Measurements from ENCODE around the gene ARCN1. TPM values are rescaled to one million over a fixed set of nuclear protein-coding genes. Genes with fewer than 3 reads are reported as not detected.
A peak's percentile ranks its signal among the peaks of the same experiment; 100 is the strongest.
"Not testable (repeated sequence)": the region's sequence is repeated elsewhere in the genome, so short reads cannot be mapped to it uniquely, and the experiment has no call there.

Gene ARCN1
- total RNA-seq, 6 donors from 2014 or later = 29.3 to 121 (median 94.6) TPM

DNA sequence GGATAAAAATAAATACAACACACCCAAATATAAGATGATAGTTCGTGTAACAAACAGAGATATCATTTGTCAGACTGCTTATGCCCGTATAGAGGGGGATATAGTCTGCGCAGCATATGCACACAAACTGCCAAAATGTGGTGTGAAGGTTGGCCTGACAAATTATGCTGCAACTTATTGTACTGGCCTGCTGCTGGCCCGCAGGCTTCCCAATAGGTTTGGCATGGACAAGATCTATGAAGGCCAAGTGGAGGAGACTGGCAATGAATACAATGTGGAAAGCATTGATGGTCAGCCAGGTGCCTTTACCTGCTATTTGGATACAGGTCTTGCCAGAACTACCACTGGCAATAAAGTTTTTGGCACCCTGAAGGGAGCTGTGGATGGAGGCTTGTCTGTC, 11.4 kb upstream of the ARCN1 start:
- Histone ChIP-seq H3K27me3 (no peaks in the 10 kb centered on the region), H3K4me1 (peaks cover 5 to 9% (median 8%) of the 10 kb centered on the region in 4 donors), H3K4me3 (no peak overlapping the region), H3K36me3 (peaks cover 0 to 47% (median 9%) of the 10 kb centered on the region in 4 donors), H3K27ac (no peak overlapping the region), H3K9me3 (no peaks in the 10 kb centered on the region)
- ATAC-seq (ENCODE audit: low FRiP score in 2 of 2) = no peak
- no peak for DNase-seq
- TF ChIP-seq POLR2AphosphoS5 (IDR thresholded peaks at IDR 0.05) (no peak), POLR2A (IDR thresholded peaks at IDR 0.05) (no peak), EP300 (IDR thresholded peaks at IDR 0.05) (no peak)
- TF ChIP-seq, protein P1, sequence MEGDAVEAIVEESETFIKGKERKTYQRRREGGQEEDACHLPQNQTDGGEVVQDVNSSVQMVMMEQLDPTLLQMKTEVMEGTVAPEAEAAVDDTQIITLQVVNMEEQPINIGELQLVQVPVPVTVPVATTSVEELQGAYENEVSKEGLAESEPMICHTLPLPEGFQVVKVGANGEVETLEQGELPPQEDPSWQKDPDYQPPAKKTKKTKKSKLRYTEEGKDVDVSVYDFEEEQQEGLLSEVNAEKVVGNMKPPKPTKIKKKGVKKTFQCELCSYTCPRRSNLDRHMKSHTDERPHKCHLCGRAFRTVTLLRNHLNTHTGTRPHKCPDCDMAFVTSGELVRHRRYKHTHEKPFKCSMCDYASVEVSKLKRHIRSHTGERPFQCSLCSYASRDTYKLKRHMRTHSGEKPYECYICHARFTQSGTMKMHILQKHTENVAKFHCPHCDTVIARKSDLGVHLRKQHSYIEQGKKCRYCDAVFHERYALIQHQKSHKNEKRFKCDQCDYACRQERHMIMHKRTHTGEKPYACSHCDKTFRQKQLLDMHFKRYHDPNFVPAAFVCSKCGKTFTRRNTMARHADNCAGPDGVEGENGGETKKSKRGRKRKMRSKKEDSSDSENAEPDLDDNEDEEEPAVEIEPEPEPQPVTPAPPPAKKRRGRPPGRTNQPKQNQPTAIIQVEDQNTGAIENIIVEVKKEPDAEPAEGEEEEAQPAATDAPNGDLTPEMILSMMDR (IDR thresholded peaks at IDR 0.05) = no peak
- WGBS, 2 donors = 84 to 95% methylated on average over 3 to 4 of the region's 4 CpGs

DNA sequence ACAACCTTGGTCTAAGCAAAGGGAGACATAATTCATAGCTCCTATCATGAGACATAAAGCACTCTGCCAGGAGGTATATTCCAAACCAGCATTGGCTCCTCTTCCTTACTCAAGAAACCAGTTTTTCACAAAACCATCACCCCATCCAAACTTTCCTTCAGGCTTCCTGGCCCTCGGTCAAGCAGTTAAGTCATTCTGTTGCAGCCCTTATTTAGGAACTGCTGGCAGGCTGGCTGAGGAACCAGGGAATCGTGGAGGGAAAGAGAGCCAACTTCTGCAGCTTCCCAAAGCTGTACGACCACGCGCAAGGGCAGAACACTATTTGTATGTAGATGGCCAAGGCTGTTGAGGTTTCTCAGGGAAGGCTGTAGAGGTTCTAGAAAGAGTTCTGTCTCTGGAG, 7.2 kb upstream of the ARCN1 start:
- peak in 1 of 2 donors; percentile 59 for ATAC-seq (ENCODE audit: low FRiP score in 2 of 2)
- no peak for DNase-seq
- Histone ChIP-seq H3K9me3 (no peaks in the 10 kb centered on the region), H3K4me1 (peaks cover 5 to 13% (median 10%) of the 10 kb centered on the region in 4 donors), H3K27ac (peak overlapping the region in 3 of 4 donors; percentile 57 to 81 (median 69)), H3K27me3 (no peaks in the 10 kb centered on the region), H3K4me3 (peak overlapping the region in 3 of 4 donors; percentile 56 to 77 (median 65)), H3K36me3 (peaks cover 0 to 7% (median 0%) of the 10 kb centered on the region in 4 donors)
- 50 to 84% methylated on average over 5 of the region's 5 CpGs for WGBS, 2 donors
- TF ChIP-seq EP300 (IDR thresholded peaks at IDR 0.05) (no peak), POLR2A (IDR thresholded peaks at IDR 0.05) (no peak), POLR2AphosphoS5 (IDR thresholded peaks at IDR 0.05) (no peak)
- TF ChIP-seq, protein P1 (IDR thresholded peaks at IDR 0.05) = no peak

DNA sequence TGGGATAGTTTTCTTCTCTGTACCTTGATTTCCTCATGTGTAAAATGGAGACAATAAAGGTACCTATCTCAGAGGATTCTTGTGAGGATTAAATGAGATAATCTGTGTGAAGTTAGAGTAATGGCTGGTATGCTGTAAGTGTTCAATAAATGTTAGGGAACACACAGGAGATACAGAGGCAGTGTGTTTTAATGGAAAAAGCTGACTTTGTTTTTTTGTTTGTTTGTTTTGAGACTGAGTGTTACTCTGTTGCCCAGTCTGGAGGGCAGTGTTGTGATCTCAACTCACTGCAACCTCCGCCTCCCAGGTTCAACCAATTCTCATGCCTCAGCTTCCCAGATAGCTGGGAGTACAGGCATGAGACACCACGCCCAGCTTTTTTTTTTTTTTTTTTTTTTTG, 2.5 kb upstream of the ARCN1 start:
- no peak for DNase-seq
- Histone ChIP-seq H3K27me3 (no peaks in the 10 kb centered on the region), H3K36me3 (no peaks in the 10 kb centered on the region), H3K9me3 (no peaks in the 10 kb centered on the region), H3K4me3 (no peak overlapping the region), H3K27ac (no peak overlapping the region), H3K4me1 (peaks cover 20 to 35% (median 28%) of the 10 kb centered on the region in 4 donors)
- WGBS, 2 donors = 83 to 94% methylated on average over 2 of the region's 2 CpGs
- no peak for TF ChIP-seq POLR2A (IDR thresholded peaks at IDR 0.05)
- no peak for TF ChIP-seq EP300 (IDR thresholded peaks at IDR 0.05)
- no peak for TF ChIP-seq POLR2AphosphoS5 (IDR thresholded peaks at IDR 0.05)
- TF ChIP-seq, protein P1 (IDR thresholded peaks at IDR 0.05) = no peak
- ATAC-seq (ENCODE audit: low FRiP score in 2 of 2) = no peak

DNA sequence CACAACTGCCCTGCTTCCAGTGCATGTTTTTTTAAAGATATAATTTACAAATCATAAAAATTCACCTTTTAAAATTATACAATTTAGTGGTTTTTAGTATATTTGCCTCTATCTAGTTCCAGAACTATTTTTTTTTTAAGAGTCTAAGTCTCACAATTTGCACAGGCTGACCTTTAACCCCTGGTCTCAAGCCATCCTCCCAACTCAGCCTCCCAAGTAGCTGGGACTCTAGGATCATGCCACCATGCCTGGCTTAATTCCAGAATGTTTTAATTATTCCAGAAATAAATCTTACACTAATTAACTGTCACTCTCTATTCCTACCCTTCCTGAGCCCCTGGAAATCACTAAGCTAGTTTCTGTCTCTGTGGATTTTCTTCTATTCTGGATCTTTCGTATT, 1.4 kb upstream of the ARCN1 start:
- 84 to 98% methylated on average over 1 of the region's 1 CpG for WGBS, 2 donors
- Histone ChIP-seq H3K4me1 (peaks cover 24 to 37% (median 31%) of the 10 kb centered on the region in 4 donors), H3K27me3 (no peaks in the 10 kb centered on the region), H3K27ac (peak overlapping the region in 1 of 4 donors; percentile 99), H3K4me3 (no peak overlapping the region), H3K9me3 (no peaks in the 10 kb centered on the region), H3K36me3 (no peaks in the 10 kb centered on the region)
- ATAC-seq (ENCODE audit: low FRiP score in 2 of 2) (no peak), DNase-seq (no peak)
- TF ChIP-seq EP300 (IDR thresholded peaks at IDR 0.05) (no peak), POLR2A (IDR thresholded peaks at IDR 0.05) (no peak), POLR2AphosphoS5 (IDR thresholded peaks at IDR 0.05) (no peak)
- TF ChIP-seq, protein P1 (IDR thresholded peaks at IDR 0.05) = no peak

DNA sequence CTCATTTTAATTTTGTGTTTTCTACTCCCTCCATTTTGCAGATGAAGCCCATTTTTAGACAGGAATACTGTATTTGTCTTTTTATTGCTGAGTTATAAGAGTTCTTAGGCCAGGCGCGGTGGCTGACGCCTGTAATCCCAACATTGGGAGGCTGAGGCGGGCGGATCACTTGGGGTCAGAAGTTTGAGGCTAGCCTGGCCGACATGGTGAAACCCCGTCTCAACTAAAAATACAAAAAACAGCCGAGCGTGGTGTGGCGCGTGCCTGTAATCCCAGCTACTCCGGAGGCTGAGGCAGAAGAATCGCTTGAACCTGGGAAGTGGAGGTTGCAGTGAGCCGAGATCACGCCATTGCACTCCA, 528 bp upstream of the ARCN1 start:
- peak; percentile 25 to 29 for ATAC-seq (ENCODE audit: low FRiP score in 2 of 2)
- peak overlapping the region; percentile 97 to 99 (median 98) for H3K27ac ChIP-seq
- WGBS, 2 donors = 11 to 29% methylated on average over 14 to 15 of the region's 15 CpGs
- not testable (repeated sequence) for DNase-seq, H3K27me3 ChIP-seq, H3K9me3 ChIP-seq, H3K36me3 ChIP-seq
- H3K4me3 ChIP-seq = peak overlapping the region; percentile 69 to 99 (median 80)
- peaks cover 26 to 39% (median 33%) of the 10 kb centered on the region in 4 donors for H3K4me1 ChIP-seq

Measured in upper lobe of left lung (tissue), 6 donors.